Hippocampal formation (tissue), 2 donors: Measurements from ENCODE around the gene CDYL.
"Not testable (repeated sequence)": the region's sequence is repeated elsewhere in the genome, so short reads cannot be mapped to it uniquely, and the experiment has no call there.

Experiments
- DNase-seq, 2 donors: peaks; one replicate each; lab custom pipeline; 2025; lab: John Stamatoyannopoulos, UW

CDYL gene

GRCh38 chr6:4844108-4844507, 67.9 kb downstream of the CDYL start:
- DNase-seq: no peak

DNA sequence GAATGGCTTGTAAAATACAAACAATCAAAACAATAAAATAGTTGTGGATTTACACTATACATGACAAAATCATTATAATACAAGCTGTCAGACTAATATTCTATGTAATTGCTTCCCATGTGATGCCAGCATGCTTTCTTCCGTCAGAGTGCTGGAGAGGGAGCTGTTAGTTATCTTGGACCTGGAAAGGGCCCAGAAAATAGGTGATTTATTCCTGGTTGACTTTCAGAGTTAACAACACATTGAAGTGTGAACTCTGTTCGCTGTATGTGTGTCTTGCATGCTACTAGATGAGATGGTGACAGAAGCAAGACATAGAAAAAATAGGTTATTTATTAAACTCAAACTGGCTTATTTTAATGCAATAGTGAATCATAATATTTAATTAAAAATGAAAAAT, 70.2 kb downstream of the CDYL start:
- no peak for DNase-seq

GRCh38 chr6:4848382-4849068, 72.3 kb downstream of the CDYL start:
- no peak for DNase-seq

DNA sequence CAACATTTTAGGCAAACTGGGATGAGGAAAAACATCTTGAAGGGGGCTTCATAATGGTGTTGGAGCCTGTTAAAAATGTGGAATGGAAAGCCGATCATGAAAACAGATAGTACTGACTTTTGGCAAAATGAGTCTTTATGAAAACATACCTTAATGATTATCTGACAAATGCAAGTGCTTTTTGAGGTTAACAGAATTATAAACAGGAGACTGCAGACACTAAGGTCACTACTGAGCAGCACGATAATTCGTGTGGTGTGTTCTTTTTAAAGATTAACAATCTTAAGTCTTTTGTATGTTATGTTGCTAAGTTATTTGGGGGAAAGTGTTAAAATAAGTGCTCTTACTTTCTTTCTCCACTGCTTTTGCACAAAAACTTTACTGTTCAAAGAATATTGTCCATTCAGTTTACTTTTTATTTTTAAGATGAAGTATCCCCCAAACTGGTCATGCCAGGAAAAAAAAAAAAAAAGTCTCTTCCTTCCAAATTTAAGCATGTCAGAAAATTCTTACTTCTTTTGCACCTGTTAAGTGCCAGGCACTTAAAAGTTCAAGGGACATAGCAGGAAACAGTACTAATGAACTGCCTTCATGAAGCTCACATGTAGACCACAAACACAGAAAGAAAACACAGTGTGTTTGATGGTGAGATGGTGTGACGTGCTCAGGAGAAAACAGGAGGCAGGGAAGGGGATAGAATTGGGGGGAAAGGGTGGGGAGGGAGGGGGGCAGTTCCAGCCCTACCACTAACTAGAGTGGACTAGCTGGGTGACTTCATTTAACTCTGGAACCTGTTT, 73.2 kb downstream of the CDYL start:
- DNase-seq: no peak

DNA sequence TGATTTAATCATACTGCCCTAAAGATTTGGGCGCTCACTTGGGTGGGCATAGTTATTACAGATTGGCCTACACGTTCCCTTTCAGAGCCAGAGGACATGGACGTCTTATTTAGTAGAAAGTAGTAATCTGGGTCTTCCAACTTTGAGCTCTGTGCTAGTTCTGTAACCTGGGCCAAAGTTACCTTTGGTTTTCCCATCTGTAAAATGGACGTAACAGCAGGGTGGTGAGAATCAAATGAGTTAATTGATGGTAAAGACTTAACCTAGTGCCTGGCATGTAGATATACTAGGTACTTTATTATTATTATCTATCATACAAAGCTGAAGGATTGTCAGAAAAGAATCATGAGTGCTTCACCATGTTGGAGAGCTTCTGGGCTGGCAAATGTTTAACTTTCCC, 74.8 kb downstream of the CDYL start:
- DNase-seq: no peak

DNA sequence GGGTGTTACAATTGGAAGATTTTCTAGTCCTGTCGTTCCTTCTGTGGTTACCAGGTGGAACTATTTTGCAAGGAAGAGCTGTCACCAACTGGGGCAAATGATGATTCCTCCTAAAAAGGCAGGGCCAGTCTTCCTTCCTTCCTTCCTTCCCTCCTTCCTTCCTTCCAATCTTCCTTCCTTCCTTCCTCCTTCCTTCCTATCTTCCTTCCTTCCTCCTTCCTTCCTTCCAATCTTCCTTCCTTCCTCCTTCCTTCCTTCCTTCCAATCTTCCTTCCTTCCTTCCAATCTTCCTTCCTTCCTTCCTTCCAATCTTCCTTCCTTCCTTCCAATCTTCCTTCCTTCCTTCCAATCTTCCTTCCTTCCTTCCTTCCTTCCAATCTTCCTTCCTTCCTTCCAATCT, 76.0 kb downstream of the CDYL start:
- not testable (repeated sequence) for DNase-seq

GRCh38 chr6:4852938-4853337, 76.7 kb downstream of the CDYL start:
- no peak for DNase-seq

GRCh38 chr6:4853349-4853748, 77.1 kb downstream of the CDYL start:
- DNase-seq: no peak

DNA sequence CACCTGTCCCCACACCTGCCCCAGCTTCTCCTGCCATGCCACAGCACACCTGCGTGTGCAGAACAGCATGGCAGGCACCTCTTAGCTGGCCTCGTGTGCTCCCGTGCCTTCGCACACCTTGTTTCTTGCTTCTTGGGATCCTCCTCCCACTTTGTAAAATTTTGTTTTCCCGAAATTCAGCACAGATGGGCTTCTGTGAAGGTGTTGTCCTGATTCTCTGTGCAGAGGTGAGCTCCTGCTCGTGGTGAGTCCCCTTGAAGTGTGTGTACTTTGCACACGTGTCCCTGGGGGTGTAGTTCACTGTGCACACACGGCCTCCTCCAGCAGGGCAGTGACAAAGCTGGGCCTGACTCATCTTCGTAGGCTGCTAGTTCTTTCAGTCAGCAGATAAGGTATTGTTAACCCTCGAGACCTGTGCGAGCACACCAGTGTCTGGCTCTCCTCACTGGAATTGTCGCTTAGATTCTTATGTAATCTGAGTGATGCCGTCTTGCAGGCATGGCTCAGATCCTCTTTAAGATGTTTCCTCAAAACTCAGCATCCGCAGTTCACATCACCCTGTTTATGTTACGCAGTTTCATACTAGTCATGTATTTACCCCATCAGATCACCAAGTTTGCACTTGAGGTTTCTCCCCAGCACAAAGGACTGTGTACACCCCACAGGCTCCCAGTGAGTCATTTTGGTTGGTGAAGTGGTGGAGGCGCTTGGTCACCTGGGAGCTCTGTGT, 77.7 kb downstream of the CDYL start:
- DNase-seq: no peak

GRCh38 chr6:4856785-4857184, 80.6 kb downstream of the CDYL start:
- no peak for DNase-seq

DNA sequence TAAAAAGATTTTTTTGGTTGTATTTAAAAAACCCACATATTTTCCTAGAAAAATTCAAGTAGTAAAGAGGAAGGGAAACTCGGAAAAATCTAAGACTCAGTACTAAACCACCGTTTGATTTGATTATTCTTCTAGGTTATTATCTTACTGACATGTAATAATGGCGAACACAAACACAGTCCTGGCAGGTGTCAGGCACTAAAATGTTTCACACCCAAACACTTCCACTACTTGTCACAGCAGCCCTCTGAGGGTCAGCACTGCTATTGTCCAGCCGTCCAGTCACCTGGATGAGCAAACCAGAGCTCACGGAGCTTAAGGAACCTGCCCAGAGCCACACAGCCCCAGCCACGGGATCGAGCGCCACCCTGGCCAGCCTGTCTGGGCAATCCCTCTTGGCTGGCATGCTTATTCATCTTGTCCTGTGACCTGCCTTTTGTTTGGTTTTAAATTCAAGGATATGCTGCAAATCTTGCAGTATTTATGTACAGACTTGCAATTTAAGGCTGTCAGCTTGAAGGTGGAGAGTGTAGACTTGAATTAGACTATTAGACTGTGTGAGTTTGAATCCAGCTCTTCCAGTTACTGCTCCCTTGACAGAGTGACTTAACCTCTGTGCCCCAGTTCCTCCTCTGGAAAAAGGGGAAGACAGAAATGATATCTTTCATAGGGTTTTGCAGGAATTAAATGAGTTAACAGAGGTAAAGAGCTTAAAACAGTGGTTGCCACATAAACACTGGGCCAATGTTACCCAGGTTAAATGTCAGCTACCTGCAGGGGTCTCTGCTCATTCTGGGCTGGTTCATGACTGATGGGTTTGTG, 82.2 kb downstream of the CDYL start:
- DNase-seq: no peak

DNA sequence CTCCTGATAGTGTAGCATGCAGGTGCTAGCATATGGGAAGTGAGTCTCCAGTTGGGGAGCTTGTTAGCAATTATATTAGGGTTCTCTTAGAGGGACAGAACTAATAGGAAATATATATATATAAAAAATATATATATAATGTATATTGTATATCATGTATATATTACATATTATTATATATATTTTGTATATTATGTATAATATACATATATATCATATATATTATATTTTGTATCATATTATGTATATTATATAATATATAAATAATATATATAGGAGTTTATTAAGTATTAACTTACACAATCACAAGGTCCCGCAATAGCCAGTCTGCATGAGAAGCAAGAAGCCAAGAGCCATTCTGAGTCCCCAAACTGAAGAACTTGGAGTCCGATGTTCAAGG, 84.2 kb downstream of the CDYL start:
- DNase-seq: no peak

DNA sequence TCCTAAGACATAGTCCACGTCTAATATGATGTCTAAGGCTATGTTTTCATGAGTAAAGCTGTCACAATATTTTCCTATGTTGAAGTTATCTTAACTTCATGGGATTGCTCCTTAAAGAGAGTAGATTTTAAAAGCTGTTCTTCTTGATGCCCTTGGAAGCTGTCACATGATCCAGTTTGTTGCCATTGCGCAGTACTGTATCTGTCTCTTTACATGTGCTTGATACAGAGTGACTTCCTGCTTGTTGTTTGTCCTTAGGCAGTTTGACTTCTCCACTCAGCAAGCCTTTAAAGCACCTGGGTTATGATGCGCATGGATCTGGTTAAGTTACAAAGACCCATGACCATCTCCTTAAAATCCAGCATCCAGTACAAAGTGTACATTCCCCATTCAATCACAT, 85.4 kb downstream of the CDYL start:
- no peak for DNase-seq

DNA sequence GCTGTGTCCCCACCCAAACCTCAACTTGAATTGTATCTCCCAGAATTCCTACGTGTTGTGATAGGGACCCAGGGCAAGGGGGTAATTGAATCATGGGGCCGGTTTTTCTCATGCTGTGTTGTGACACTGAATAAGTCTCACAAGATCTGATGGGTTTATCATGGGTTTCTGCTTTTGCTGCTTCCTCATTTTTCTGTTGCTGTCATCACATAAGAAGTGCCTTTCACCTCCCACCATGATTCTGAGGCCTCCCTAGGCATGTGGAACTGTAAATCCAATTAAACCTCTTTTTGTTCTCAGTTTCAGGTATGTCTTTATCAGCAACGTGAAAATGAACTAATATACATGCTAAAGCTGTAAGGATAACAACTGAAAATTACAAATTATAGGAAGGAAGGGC, 88.3 kb downstream of the CDYL start:
- no peak for DNase-seq

DNA sequence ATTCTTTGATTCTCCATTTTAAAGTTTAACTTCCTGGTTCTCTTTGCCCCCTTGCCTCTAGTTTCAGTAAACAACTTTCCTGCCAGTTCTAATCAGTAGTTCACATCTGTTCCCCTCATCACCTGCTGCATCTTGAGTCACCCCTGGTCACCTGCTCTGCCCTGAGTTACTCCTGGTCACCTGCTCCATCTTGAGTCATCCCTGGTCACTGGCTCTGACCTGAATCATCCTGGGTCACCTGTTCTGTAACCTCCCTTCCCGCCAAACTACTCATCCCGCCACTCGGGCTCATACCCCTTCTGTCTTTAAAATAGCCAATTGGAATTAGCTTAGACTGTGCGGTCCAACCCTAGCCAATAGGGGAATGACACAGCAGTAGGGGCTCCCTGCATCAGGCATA, 88.8 kb downstream of the CDYL start:
- not testable (repeated sequence) for DNase-seq

- DNase-seq: no peak
Observed at GRCh38 chr6:4870821-4871494, 94.8 kb downstream of the CDYL start.

- DNase-seq: no peak
Observed at GRCh38 chr6:4871825-4872224, 95.6 kb downstream of the CDYL start.

- no peak for DNase-seq
Observed at GRCh38 chr6:4872841-4873240, 96.6 kb downstream of the CDYL start.

GRCh38 chr6:4873928-4874327, 97.7 kb downstream of the CDYL start:
- DNase-seq: no peak

DNA sequence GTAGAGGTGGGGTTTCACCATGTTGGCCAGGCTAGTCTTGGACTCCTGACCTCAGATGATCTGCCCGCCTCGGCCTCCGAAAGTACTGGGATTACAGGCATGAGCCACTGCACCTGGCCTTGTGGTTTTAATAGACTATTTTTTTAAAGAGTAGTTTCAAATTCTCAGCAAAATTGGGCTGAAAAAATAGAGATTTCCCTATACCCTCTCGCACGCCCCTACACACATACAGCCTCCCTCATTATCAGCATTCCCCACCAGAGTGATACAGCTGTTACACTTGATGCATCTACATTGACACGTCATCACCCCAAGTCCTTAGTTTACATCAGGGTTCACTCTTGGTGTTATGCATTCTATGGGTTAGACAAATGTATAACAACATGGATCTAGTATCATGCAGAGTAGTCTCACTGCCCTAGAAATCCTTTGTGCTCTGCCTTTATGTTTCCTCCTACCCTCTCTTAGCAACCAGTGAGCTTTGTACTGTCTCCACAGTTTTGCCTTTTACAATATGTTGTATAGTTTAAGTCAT, 103.6 kb downstream of the CDYL start:
- no peak for DNase-seq

DNA sequence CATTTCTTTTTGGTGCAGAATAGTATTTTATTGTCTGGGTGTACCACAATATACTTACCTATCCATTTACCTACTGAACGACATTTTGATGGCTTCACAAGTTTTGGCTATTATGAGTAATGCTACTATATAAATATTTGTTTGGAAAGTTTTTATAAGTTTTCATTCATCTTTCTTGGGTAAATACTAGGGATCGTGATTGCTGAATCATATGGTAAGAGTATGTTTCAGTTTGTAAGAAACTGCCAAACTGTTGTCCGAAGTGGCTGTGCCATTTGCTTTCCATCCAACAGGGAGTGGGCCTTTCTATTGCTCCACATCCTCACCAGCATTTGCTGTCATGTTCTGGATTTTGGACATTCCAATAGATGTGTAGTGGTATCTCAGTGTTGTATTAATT, 104.2 kb downstream of the CDYL start:
- DNase-seq: no peak
